ENCODE measurements around the gene SH3PXD2A. TPM values are rescaled to one million over a fixed set of nuclear protein-coding genes. Genes with fewer than 3 reads are reported as not detected.
A peak's percentile ranks its signal among the peaks of the same experiment; 100 is the strongest.
"Not testable (repeated sequence)": the region's sequence is repeated elsewhere in the genome, so short reads cannot be mapped to it uniquely, and the experiment has no call there.

Gene SH3PXD2A
- total RNA-seq, 1 donor from 2014 or later: 9.6 TPM

DNA sequence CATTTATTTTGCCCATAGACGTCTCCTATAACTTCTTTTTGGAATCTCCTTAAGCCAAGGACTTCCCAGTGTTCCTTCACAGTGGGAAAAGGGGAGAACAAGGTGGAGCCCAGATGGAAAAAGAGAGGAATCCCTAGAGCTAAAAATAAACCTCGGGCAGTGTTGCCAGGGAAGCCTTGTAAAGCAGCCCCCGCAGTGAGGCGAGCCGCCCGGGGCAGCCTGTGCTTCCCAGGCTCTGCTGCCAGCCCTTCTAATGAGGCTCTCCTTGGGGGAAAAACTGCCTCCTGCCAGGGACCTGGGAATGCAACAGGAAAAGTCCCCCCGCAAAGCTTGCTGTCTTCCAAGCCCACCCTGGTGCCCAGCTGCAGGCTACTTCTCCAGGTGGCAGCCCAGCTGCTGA lies 71.7 kb downstream of the SH3PXD2A start:
- Mint-ChIP-seq H3K4me3 (no peak overlapping the region), H3K27me3 (ENCODE audit: insufficient read depth) (peaks cover 13% of the 10 kb centered on the region), H3K9me3 (no peaks in the 10 kb centered on the region), H3K36me3 (ENCODE audit: low read depth) (no peaks in the 10 kb centered on the region), H3K4me1 (ENCODE audit: low read depth) (peaks cover 19% of the 10 kb centered on the region), H3K27ac (no peak overlapping the region)
- intact Hi-C loops (cut with micrococcal nuclease): no loop called here
- DNase-seq (ENCODE audit: low spot score): no peak

- DNase-seq (ENCODE audit: low spot score): no peak
- Mint-ChIP-seq H3K36me3 (ENCODE audit: low read depth) (no peaks in the 10 kb centered on the region), H3K9me3 (no peaks in the 10 kb centered on the region), H3K27me3 (ENCODE audit: insufficient read depth) (peaks cover 13% of the 10 kb centered on the region), H3K27ac (no peak overlapping the region), H3K4me1 (ENCODE audit: low read depth) (peaks cover 24% of the 10 kb centered on the region), H3K4me3 (no peak overlapping the region)
- intact Hi-C loops (cut with micrococcal nuclease): no loop called here
Measured at GRCh38 chr10:103781329-103782061, 73.9 kb downstream of the SH3PXD2A start.

- intact Hi-C loops (cut with micrococcal nuclease): no loop called here
- H3K27ac Mint-ChIP-seq: no peak overlapping the region
Measured at GRCh38 chr10:103780242-103781149, 74.9 kb downstream of the SH3PXD2A start.

GRCh38 chr10:103778358-103779139 lies 76.8 kb downstream of the SH3PXD2A start:
- no peak overlapping the region for H3K4me3 Mint-ChIP-seq
- H3K36me3 Mint-ChIP-seq (ENCODE audit: low read depth): no peaks in the 10 kb centered on the region
- intact Hi-C loops (cut with micrococcal nuclease): no loop called here
- H3K27ac Mint-ChIP-seq: no peak overlapping the region
- DNase-seq (ENCODE audit: low spot score): no peak
- peaks cover 3% of the 10 kb centered on the region for H3K27me3 Mint-ChIP-seq (ENCODE audit: insufficient read depth)
- H3K4me1 Mint-ChIP-seq (ENCODE audit: low read depth): peaks cover 29% of the 10 kb centered on the region
- no peaks in the 10 kb centered on the region for H3K9me3 Mint-ChIP-seq

More at GRCh38 chr10:103780242-103781149, 74.9 kb downstream of the SH3PXD2A start:
- DNase-seq (ENCODE audit: low spot score): no peak
- no peaks in the 10 kb centered on the region for H3K36me3 Mint-ChIP-seq (ENCODE audit: low read depth)
- H3K4me1 Mint-ChIP-seq (ENCODE audit: low read depth): peaks cover 24% of the 10 kb centered on the region
- peaks cover 10% of the 10 kb centered on the region for H3K27me3 Mint-ChIP-seq (ENCODE audit: insufficient read depth)
- H3K4me3 Mint-ChIP-seq: no peak overlapping the region
- H3K9me3 Mint-ChIP-seq: no peaks in the 10 kb centered on the region

DNA sequence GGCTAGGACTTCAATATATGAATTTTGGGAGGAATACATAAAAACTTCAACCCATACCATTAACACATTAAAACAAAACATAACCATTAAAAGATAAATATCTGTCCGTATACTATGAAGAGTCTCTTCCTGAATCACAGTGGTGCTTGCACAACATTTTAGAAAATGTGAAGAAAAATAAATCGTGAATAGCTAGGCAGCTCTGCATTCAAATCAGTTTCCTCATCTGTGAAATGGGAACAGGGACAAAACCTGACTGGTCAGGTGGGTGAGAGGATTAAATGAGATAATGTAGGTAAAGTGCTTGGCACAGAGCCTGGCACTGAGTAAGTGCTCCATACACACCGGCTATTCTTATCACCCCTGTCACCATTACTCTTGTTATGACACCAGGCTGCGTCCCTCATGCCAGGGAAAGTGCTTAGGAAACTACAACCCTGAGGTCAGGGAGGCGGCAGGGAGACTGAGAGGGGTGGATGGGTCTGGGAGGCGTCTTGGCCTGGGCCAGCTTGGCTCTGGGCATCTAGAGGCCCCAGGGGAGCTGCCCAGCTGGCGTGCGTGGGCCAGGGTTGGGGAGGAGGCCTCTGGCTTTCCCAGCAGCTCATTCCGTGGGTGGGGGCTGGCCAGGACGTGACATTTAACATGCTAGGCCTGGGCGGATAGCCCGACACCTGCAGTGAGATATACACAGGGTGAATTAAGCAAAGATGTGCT lies 78.3 kb downstream of the SH3PXD2A start:
- Mint-ChIP-seq H3K27ac (no peak overlapping the region), H3K4me1 (ENCODE audit: low read depth) (peaks cover 32% of the 10 kb centered on the region), H3K36me3 (ENCODE audit: low read depth) (no peaks in the 10 kb centered on the region), H3K9me3 (no peaks in the 10 kb centered on the region), H3K27me3 (ENCODE audit: insufficient read depth) (no peaks in the 10 kb centered on the region), H3K4me3 (no peak overlapping the region)
- intact Hi-C loops (cut with micrococcal nuclease): no loop called here
- DNase-seq (ENCODE audit: low spot score): no peak

GRCh38 chr10:103775776-103776175 lies 79.6 kb downstream of the SH3PXD2A start:
- no peaks in the 10 kb centered on the region for H3K9me3 Mint-ChIP-seq
- H3K4me1 Mint-ChIP-seq (ENCODE audit: low read depth): peaks cover 31% of the 10 kb centered on the region
- intact Hi-C loops (cut with micrococcal nuclease): no loop called here

GRCh38 chr10:103772846-103773245 lies 82.5 kb downstream of the SH3PXD2A start:
- H3K27ac Mint-ChIP-seq; H3K36me3 Mint-ChIP-seq (ENCODE audit: low read depth); H3K9me3 Mint-ChIP-seq; DNase-seq (ENCODE audit: low spot score); H3K27me3 Mint-ChIP-seq (ENCODE audit: insufficient read depth): not testable (repeated sequence)
- intact Hi-C loops (cut with micrococcal nuclease): loop anchor here (1.0 to 5.0 kb wide), 4 partner anchors 14 to 84 kb away; partner anchors contain the start of gene SH3PXD2A
- peak overlapping the region; percentile 87 for H3K4me3 Mint-ChIP-seq
- peaks cover 39% of the 10 kb centered on the region for H3K4me1 Mint-ChIP-seq (ENCODE audit: low read depth)

More at GRCh38 chr10:103775776-103776175, 79.6 kb downstream of the SH3PXD2A start:
- no peaks in the 10 kb centered on the region for H3K36me3 Mint-ChIP-seq (ENCODE audit: low read depth)
- H3K27ac Mint-ChIP-seq: no peak overlapping the region
- no peak overlapping the region for H3K4me3 Mint-ChIP-seq
- no peak for DNase-seq (ENCODE audit: low spot score)
- peaks cover 4% of the 10 kb centered on the region for H3K27me3 Mint-ChIP-seq (ENCODE audit: insufficient read depth)

GRCh38 chr10:103772096-103772845 lies 83.1 kb downstream of the SH3PXD2A start:
- peak overlapping the region; percentile 83 for H3K27ac Mint-ChIP-seq
- no peaks in the 10 kb centered on the region for H3K9me3 Mint-ChIP-seq
- peaks cover 34% of the 10 kb centered on the region for H3K4me1 Mint-ChIP-seq (ENCODE audit: low read depth)
- DNase-seq (ENCODE audit: low spot score): peak; percentile 60
- H3K4me3 Mint-ChIP-seq: peak overlapping the region; percentile 87
- H3K36me3 Mint-ChIP-seq (ENCODE audit: low read depth): no peaks in the 10 kb centered on the region
- intact Hi-C loops (cut with micrococcal nuclease): loop anchor here (1.0 to 5.0 kb wide), 4 partner anchors 13 to 85 kb away; partner anchors contain the start of gene SH3PXD2A
- H3K27me3 Mint-ChIP-seq (ENCODE audit: insufficient read depth): peaks cover 6% of the 10 kb centered on the region

- H3K36me3 Mint-ChIP-seq (ENCODE audit: low read depth): no peaks in the 10 kb centered on the region
- H3K27me3 Mint-ChIP-seq (ENCODE audit: insufficient read depth): peaks cover 6% of the 10 kb centered on the region
- intact Hi-C loops (cut with micrococcal nuclease): loop anchor here (5.0 kb wide), 2 partner anchors 58 to 87 kb away; partner anchors contain the start of gene SH3PXD2A
- no peaks in the 10 kb centered on the region for H3K9me3 Mint-ChIP-seq
- no peak overlapping the region for H3K27ac Mint-ChIP-seq
- peaks cover 49% of the 10 kb centered on the region for H3K4me1 Mint-ChIP-seq (ENCODE audit: low read depth)
- no peak overlapping the region for H3K4me3 Mint-ChIP-seq
- no peak for DNase-seq (ENCODE audit: low spot score)
Measured at GRCh38 chr10:103770139-103770538, 85.2 kb downstream of the SH3PXD2A start.

DNA sequence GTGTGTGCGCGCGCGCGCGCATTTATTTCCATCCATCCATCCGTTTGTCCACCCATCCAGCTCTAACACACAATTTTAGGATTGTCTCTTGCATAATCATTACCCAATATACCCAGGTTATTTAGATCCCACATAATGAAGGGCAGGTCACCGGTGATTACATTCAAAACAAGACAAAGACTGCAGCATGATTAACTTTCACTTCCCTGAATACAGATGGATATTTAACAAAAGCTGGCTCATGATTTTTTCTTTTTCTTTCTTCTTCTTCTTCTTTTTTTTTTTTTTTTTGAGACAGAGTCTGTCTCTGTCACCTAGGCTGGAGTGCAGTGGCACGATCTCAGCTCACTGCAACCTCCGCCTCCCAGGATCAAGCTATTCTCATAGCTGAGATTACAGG lies 86.2 kb downstream of the SH3PXD2A start:
- Mint-ChIP-seq H3K27me3 (ENCODE audit: insufficient read depth) (peaks cover 6% of the 10 kb centered on the region), H3K9me3 (no peaks in the 10 kb centered on the region), H3K36me3 (ENCODE audit: low read depth) (no peaks in the 10 kb centered on the region), H3K4me3 (no peak overlapping the region), H3K27ac (no peak overlapping the region), H3K4me1 (ENCODE audit: low read depth) (peaks cover 57% of the 10 kb centered on the region)
- intact Hi-C loops (cut with micrococcal nuclease): no loop called here
- no peak for DNase-seq (ENCODE audit: low spot score)

DNA sequence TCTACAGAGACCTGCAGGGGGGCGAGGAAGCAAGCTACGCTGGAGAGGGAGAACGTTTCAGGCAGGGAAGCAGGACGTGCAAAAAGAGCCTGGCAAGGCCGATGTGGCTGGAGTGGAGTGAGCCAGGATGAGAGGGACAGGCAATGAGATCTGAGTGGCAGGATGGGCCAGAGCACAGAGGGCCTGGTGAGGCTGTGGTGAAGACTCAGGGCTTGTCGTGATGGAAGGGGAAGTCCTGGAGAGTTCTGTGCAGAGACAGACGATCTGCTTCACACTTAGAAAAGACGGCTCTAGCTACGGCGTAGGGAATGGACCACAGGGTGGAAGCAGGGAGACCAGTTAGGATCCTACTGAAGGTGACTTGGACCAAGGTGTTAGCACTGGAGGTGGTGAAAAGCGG lies 87.0 kb downstream of the SH3PXD2A start:
- H3K27ac Mint-ChIP-seq: no peak overlapping the region
- no peak for DNase-seq (ENCODE audit: low spot score)
- no peak overlapping the region for H3K4me3 Mint-ChIP-seq
- no peaks in the 10 kb centered on the region for H3K36me3 Mint-ChIP-seq (ENCODE audit: low read depth)
- no peaks in the 10 kb centered on the region for H3K9me3 Mint-ChIP-seq
- peaks cover 6% of the 10 kb centered on the region for H3K27me3 Mint-ChIP-seq (ENCODE audit: insufficient read depth)
- peaks cover 62% of the 10 kb centered on the region for H3K4me1 Mint-ChIP-seq (ENCODE audit: low read depth)
- intact Hi-C loops (cut with micrococcal nuclease): no loop called here
